ENCODE results near the gene ADCYAP1.

ADCYAP1 gene

DNA sequence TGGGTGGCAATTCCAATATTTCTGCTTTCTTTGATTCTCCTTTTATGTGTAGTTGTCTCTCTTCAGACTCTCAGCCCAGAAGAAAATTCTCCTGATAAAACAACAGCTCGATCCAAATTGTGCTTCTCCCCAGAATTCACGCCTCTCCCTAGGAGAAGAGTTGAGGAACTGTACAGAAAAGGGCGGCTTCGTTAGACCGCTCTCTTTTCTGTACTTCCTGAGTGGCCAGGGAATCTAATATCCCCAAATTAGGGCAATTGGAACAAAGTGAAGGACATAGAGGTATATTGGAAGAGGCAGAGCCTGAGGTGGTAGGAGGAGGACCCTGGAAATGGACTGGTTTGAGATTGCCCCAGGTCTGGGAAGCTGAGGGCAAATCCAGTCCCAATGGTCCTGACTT lies 5.6 kb downstream of the ADCYAP1 start:
- no peak for DNase-seq (ENCODE audit: low read depth)

DNA sequence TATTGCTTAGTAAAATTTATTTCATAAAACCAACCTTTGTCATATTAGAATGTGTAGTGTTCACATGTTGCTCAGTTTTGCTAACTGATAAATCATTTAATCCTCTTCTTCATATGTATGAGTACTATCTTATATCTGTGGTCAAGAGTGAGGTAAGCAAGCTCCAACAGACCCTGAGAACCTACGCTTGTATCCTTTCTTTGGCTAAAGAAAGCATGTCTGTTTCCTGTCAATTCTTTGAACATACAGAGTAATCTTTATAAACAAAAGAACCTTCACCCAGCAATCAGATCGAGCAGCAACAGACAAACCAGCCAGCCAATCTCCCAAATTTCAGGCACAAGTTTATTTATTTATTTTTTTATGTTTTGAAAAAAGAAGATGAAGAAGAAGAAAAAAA lies 6.4 kb downstream of the ADCYAP1 start:
- DNase-seq (ENCODE audit: low read depth), result no peak

DNA sequence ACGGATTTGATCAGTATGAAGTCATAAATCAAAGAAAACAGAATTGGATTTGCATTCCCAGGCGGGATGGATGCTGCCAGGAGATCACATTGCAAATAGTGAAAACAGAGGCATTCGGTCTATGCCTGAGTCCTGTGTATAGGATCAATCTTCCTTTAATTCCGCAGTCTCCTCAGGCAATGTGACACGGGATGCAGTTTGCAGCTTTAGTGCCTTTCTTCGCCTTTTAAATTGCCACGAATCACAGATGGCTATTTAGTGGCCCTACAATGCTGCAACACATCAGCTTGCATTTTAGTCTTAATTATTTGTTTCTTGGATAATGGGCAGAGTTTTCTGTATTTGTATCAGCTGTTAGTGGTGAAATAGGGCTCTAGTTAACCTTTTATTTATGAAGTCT lies 6.8 kb downstream of the ADCYAP1 start:
- DNase-seq (ENCODE audit: low read depth), result no peak

DNA sequence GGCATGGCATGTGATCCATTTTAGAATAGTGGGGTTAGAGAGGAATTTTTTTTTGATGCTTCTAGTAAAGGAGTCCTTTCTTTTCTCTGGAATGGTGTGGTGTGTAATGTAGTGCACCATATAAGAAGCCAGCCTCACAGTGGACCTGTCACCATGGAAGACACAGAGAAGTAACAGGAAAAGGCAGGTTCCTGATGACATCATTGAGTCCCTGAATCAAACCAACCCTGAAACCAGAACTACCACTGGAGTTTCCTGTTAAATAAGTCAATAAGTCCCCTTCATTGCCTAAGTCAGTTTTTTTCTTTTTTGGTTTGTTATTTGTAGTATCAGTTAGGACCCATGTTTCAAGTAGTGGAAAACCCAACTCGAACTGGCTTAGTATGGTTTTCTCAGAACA lies 11.9 kb downstream of the ADCYAP1 start:
- no peak for DNase-seq (ENCODE audit: low read depth)

DNA sequence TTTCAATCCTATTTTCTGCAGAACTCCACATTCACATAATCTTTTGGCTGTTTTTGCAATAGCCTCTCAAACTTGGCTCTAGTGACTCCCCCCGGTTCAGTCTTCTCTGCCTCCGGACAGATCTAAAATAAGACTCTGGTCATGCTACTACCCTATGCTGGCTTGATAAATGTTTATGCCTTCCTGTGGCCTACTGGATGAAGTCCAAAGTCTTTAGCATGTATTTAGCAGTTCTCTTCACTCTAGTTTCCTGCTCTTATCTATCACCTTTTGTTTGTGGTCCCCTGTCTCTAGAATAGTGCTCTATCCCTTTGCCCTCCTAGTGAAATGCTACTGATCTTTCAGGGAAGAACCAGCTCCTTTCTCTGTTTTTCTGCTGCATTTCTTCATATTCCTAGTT lies 14.4 kb downstream of the ADCYAP1 start:
- DNase-seq (ENCODE audit: low read depth), result no peak

DNA sequence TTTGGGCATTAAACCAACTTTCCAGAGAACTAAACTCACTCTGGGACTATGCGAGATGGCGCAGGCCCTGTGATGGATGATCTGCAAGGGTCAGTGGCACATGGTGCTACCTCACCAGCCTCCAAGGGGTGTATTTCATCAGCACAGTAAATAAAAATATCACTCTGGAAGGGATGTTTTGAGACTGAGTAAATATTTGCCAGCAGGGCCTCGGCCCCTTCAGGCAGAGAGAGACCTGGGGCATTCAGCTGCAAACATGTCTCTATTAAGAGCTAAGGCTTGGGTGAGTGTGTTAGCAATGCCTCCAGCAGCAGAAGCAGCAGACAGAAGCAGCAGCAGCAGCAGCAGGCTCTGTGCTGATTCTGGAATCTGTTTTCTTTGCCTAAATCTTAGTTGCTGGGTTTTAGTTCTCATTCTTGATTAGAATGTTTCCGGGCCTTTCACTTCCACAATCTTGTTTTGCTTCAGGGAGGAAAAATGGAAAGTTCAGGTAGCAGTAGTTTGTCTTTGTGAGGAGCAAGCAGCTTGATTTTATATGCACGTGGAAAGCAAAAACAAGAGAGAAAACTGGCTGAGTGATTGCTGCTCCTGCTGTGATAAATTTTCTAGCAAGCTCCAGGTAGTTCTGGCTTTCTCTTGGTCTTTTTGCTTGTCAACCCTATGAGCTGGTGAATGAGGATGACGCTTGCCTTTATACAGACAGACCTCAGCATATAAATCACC lies 18.6 kb downstream of the ADCYAP1 start:
- DNase-seq (ENCODE audit: low read depth), result no peak

DNA sequence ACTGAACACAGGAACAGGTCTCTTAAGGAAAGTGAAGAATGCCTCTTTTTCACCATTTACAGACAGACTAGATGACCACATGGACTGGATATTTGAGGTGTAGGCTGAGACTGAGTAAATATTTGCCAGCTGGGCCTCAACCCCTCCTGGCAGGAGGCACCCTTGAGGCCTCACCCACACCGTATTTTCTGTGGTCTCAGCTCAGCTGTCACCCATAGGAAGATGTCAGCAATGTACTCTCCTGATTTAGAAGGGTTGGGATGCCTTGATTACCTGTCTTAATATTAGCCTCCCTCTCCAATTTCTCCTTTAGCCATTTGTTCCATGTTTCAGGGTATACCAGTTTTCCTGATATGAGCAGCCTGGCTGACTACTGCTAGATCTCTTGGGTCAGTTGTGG lies 20.3 kb downstream of the ADCYAP1 start:
- DNase-seq (ENCODE audit: low read depth), result no peak

DNA sequence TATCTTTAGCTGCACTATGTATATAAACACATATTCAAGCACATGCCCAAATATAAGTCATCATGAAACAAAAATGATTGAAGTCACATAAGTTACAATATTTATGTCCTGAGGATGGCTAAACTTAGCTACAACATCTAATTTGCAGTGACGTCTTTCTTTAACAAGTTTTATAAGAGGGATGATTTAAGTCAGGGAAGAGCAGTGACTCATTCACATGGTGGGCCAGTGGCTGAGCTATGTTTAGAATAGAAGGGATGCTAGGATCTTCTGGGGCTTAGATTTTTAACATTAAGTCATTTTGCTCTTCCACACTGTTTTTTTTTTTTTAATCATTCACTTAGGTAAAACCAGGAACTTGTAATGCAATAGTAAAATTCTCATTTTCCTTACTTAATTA lies 22.3 kb downstream of the ADCYAP1 start:
- no peak for DNase-seq (ENCODE audit: low read depth)

DNA sequence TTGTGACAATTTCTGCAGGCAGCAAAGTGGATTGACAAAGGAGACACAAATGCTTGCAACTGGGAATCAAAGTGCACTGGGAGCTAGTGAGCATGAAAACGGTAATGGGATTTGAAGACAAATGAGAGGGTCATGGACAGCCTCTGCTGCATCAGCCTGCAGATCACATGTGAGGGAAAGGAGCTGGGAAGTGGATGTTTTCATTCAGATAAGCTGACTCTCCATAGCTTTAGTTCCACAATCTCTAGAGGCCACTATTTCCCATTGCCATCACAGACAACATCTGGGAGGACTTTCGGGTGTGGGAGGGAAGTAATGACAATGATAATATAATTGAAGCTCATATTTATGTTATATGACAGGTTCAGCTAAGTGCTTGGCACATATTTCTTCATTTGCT lies 28.4 kb downstream of the ADCYAP1 start:
- no peak for DNase-seq (ENCODE audit: low read depth)

DNA sequence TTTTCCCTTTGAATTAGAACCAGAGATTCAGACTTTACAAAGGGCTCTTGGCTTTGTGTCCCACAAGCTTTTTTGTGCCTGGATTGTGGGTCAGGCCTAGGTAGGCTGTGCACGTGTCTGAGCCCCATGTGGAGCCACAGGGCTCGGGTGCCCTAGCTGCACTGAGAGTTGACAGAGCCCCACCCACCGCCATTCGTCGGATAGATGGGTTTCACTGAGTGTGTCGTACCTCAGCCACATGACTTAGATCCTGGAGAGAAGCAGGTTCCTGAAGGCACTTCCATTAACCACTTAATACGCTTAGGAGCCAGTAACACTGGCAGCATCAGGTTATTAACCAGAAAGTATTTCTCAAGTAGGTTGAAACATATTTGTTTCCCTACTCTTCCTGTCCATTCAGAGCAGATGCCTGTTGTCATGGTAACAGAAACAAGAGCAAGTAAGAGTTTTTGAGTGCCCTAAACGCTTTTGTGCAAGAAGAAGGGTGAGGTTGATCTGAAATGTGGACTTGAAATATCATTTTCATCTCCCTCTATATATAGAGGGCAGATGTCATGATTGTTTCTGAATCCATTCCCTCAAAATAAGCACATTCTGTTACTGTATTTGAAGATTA lies 30.0 kb downstream of the ADCYAP1 start:
- DNase-seq (ENCODE audit: low read depth), result no peak

DNA sequence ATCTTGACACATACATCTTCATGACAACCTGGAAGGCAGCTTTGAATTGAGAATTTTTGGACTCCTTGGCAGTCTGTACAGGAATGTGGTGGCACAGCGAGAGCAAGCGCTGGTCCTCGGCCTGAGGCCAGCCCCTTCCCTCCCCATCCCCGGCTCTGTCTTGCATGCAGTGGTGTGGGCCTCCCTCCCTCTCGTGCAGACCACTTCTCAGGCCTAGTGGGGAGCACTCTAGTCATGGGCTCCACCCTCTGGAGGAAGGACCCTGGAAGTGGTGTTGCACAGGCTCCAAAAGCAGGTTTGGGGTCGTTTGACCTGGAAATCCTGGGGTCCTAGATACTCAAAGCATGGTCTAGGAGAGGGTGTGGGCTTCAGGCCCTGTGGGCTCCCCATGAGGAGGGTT lies 32.3 kb downstream of the ADCYAP1 start:
- no peak for DNase-seq (ENCODE audit: low read depth)

DNA sequence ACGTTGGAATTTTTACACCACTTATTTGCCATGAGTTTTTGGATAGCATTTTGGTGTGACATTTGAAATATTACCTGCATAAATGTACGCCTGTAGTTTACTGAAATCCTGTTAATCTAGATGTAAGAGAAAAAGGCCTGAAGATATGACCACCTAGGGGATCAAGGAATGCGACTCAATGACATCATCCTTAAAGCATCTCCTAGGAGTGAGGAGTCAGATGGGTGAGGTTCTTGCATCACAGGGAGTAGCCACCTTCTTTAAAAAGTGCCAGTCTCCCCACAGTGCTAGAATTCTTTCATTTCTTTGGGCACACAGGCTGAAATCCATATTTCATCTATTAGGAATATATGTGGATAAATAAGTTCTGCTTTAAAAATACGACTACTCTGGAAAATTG lies 34.5 kb downstream of the ADCYAP1 start:
- no peak for DNase-seq (ENCODE audit: low read depth)

DNA sequence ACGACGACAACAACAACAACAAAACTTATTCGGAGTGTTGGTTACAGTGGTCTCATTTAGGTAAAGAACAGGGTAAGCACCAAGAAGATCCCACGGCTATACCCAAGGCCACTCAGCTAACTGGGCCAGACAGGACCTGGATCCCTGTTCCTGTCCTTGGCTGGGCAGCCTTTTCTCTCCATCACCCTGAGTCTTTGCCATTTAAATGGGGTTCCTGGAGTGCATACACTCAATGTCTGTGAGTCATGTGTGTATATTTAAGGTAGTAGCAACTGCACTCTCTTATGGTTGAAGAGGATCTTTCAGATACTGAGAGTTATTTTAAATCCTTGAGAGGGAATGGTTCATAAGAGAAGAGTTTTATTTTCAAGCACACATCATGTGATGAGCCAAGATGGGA lies 35.3 kb downstream of the ADCYAP1 start:
- DNase-seq (ENCODE audit: low read depth), result no peak

DNA sequence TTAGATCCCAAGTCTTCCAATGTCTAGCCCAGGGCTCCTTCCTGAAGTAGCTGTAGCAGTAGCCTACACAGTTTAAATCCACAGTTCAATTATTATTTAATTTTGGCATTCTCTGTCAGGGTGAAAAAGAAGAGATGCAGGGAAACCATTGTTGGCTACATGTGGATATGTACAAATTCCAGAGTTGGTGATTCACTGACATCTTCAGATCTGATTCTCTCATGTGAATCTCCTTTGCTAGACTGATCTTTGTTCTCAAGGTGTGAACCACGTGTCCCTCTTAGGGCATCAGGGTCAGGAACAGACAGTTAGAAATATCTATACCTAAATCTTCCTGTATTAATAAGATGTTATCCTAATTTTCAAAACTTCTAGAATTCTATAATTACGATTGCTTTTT lies 36.7 kb downstream of the ADCYAP1 start:
- no peak for DNase-seq (ENCODE audit: low read depth)

DNA sequence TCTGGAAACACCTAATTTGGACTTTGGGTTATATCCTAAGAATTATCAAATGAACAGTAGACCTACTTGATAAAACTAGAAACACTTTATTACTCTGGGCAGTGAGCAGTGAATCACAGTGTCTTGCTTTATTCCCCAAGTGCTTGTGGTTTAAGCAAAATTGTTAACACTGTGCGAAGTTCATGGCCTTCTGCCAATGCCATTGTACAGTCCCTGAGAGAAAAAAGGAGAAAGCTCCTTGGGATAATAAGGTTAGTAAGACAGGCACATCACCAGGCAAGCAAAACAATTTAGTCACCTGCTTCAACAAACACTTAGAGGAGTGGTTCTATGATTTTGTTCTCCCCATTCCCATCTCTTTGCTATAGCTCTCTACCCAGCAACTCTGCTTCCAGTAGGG lies 39.8 kb downstream of the ADCYAP1 start:
- no peak for DNase-seq (ENCODE audit: low read depth)

DNA sequence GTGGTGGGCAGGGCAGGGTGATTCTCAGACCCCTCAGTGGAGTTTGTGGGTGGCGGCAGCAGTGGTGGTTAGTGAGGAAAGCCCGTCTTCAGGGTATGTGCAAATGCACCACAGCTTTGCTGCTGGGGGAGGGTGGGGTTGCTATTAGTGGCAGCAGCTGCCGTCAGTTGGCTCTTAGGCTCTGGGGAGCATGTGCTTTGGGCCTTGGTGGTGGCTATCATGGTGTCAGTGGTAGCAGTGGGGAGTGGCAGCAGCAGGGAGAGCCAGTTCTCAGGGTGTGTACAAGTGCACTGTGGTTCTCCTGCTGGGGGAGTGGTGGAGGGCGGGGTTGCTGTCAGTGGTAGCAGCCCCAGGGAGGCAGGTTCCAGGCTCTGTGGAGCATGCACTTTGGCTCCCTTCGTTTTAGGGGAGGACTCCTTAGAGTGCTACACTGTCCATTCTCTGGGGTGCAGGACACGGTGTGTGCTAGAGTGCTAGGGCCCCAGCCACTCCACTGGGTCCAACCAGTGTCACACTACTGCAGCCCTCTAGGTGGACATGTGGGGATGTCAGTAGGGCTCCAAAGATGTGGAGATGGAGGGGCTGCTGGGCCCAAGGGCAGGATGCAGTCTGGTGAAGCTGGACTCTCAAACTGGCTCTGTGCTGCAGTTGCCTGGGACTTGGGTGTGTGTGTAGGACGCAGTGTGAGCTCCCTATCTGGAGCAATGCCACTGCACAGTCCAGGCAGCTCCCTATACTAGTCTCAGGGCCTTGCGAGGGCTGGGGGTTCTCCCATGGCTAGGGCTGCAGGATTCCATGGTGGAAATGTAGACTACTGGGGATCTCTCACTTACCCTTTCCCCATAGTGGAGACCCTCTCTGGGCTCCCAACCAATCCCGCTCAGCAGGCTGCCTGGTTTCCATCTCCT lies 45.3 kb downstream of the ADCYAP1 start:
- DNase-seq (ENCODE audit: low read depth), result no peak

DNA sequence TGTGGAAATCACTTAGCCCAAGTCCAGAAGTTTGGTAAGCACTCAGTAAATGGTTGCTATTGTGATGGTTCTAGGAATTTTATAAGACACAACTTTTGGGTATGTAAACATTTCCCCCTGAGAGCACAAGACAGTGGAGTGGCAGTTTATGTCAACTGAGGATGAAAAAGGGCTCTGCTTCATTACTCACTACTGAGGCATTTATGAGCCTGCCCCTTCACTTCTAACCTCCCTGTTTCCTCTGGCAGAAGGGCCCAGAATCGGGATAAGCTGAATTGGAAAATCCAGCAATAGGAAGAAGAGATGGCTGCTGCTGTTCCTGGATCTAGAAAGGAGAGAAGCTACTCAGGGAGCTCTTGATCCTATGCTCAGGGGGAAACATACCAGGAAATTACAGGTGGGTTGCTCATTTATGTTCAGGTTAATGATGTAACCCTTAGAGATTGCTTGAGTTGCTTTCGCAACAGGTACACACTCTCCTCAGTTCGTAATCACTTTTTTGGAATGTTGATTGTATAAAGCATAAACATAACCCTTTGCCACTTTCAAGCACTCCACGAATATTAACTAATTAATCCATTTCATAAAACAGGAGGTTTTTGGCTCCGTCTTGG lies 46.3 kb downstream of the ADCYAP1 start:
- no peak for DNase-seq (ENCODE audit: low read depth)

DNA sequence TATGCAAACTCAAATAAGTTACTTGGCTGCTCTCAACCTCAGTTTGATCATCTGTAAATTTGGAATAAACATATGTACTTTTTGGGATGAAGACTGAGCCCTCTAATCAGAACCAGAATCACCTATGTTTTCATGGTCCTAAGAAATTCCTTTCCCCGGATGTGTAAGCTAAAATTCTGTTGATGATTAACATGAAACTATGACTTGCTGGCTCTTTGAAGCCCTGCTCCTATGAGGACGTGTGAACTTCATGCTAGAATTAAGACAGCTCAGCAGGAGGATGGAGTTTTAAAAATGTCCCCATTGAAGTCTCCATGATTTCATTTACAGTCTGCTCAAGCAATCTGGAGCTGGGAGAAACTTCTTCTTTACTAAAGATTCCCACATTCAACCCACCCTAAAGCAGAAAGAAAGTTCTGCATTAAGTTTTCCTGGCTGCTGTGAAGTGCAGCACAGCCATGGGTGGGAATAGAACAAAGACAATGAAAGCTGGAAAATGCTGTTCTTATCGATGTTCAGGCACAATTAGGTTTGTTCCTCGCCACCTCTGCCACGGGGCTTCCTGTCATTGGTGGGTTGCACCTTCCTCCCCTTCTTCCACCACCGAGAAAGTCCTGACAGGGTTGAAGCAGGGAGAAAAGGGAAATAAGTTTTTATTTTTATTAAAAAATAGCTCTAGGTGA lies 50.9 kb downstream of the ADCYAP1 start:
- no peak for DNase-seq (ENCODE audit: low read depth)

DNA sequence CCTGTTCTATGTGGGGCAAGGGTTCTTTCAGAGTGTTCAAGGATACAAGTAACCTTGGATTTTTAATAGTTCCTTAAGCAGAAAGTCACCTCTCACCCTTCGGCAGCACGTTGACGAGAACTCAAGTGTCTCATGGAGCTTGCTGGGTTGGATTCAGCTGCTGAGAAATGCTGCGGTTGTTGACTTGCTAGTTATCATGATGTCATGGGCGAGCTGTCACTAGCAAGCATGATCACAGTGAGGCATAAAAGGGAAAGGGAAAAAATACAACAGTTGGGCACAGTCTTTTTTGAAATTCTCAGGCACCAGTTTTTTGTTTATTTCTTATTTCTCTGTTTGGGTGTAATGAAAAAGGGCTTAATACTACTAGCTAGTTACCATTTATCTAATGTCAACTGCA lies 53.2 kb downstream of the ADCYAP1 start:
- DNase-seq (ENCODE audit: low read depth), result no peak

DNA sequence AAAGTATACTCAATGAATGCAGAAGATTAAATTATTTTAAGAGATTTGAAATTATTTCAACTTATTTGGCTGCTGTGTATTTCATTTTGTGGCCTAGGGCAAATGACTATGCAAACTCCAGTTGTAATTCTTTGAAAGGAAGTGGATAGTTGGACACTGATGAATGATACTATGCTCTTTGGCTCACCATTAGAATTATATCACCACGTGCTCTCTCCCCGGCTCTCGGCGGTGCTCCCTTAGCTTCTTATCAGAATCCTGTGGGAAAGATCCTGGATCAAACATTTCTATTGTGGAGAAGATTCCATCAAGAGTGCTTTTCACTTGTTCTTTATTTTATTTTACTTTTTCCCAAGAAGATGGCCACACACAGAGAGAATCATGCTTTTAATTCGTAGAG lies 55.2 kb downstream of the ADCYAP1 start:
- DNase-seq (ENCODE audit: low read depth), result no peak

Data from CMK (cell line).